ENCODE data around the gene CALHM4. TPM values are rescaled to one million over a fixed set of nuclear protein-coding genes. Genes with fewer than 3 reads are reported as not detected.

CALHM4 gene
- polyA plus RNA-seq, 1 of the 3 experiments (the other 2 are of a cell fraction), result not detected

DNA sequence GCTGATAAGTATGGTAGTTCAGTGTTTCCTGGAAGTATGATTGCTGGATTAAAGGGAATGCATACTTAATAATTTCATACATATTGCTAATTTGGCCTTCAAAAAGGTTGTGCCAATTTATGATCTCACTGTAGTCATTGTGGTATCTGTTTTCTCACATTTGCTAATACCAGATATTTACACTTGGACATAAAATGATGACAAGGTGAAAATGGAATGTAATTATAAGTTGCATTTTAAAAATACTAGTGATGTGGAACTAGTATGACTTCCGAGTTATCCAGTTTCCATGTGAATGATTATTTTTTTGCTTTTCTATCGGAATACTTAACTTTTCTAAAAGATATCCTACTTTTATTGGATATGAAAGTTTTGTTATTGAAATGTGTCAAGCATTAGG lies 33.2 kb downstream of the CALHM4 start:
- peaks cover 3% of the 10 kb centered on the region for H3F3A ChIP-seq (replicated peaks; ENCODE audit: insufficient read depth)
- TF ChIP-seq RFX5 (IDR thresholded peaks at IDR 0.05; ENCODE audit: low read length) (no peak), NRF1 (IDR thresholded peaks at IDR 0.05; ENCODE audit: low read depth, low read length) (no peak), MEF2A (IDR thresholded peaks at IDR 0.05; ENCODE audit: borderline replicate concordance, low read depth) (no peak), EZH2phosphoT487 (IDR thresholded peaks at IDR 0.05; ENCODE audit: borderline replicate concordance, low read depth) (no peak), FOXJ3 (CRISPR knock-in tag; IDR thresholded peaks at IDR 0.05) (no peak), FOSL2 (IDR thresholded peaks at IDR 0.05; ENCODE audit: borderline replicate concordance, low read depth) (no peak), JUND (IDR thresholded peaks at IDR 0.05) (no peak), TCF12 (IDR thresholded peaks at IDR 0.05) (no peak), NFIC (IDR thresholded peaks at IDR 0.05; ENCODE audit: borderline replicate concordance) (no peak), GABPA (IDR thresholded peaks at IDR 0.05; ENCODE audit: low read depth) (no peak), POLR2AphosphoS5 (IDR thresholded peaks at IDR 0.05; ENCODE audit: low read depth, low read length) (no peak), SIN3A (IDR thresholded peaks at IDR 0.05; ENCODE audit: borderline replicate concordance, low read depth, low read length) (no peak), CHD2 (IDR thresholded peaks at IDR 0.05; ENCODE audit: low read length, partially characterized antibody) (no peak), ELF1 (IDR thresholded peaks at IDR 0.05) (no peak), EP300 (IDR thresholded peaks at IDR 0.05; ENCODE audit: borderline replicate concordance in 1 of 2, low read depth in 1 of 2, low read length in 1 of 2) (no peak), TEAD4 (IDR thresholded peaks at IDR 0.05; ENCODE audit: borderline replicate concordance, insufficient read depth) (no peak)
- TF ChIP-seq, protein P1, sequence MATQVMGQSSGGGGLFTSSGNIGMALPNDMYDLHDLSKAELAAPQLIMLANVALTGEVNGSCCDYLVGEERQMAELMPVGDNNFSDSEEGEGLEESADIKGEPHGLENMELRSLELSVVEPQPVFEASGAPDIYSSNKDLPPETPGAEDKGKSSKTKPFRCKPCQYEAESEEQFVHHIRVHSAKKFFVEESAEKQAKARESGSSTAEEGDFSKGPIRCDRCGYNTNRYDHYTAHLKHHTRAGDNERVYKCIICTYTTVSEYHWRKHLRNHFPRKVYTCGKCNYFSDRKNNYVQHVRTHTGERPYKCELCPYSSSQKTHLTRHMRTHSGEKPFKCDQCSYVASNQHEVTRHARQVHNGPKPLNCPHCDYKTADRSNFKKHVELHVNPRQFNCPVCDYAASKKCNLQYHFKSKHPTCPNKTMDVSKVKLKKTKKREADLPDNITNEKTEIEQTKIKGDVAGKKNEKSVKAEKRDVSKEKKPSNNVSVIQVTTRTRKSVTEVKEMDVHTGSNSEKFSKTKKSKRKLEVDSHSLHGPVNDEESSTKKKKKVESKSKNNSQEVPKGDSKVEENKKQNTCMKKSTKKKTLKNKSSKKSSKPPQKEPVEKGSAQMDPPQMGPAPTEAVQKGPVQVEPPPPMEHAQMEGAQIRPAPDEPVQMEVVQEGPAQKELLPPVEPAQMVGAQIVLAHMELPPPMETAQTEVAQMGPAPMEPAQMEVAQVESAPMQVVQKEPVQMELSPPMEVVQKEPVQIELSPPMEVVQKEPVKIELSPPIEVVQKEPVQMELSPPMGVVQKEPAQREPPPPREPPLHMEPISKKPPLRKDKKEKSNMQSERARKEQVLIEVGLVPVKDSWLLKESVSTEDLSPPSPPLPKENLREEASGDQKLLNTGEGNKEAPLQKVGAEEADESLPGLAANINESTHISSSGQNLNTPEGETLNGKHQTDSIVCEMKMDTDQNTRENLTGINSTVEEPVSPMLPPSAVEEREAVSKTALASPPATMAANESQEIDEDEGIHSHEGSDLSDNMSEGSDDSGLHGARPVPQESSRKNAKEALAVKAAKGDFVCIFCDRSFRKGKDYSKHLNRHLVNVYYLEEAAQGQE (IDR thresholded peaks at IDR 0.05; ENCODE audit: low read depth, low read length), result no peak
- TF ChIP-seq, protein P2, sequence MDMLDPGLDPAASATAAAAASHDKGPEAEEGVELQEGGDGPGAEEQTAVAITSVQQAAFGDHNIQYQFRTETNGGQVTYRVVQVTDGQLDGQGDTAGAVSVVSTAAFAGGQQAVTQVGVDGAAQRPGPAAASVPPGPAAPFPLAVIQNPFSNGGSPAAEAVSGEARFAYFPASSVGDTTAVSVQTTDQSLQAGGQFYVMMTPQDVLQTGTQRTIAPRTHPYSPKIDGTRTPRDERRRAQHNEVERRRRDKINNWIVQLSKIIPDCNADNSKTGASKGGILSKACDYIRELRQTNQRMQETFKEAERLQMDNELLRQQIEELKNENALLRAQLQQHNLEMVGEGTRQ (IDR thresholded peaks at IDR 0.05; ENCODE audit: borderline replicate concordance, low read depth, low read length), result no peak
- TF ChIP-seq, protein P3, sequence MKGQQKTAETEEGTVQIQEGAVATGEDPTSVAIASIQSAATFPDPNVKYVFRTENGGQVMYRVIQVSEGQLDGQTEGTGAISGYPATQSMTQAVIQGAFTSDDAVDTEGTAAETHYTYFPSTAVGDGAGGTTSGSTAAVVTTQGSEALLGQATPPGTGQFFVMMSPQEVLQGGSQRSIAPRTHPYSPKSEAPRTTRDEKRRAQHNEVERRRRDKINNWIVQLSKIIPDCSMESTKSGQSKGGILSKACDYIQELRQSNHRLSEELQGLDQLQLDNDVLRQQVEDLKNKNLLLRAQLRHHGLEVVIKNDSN (IDR thresholded peaks at IDR 0.05; ENCODE audit: borderline replicate concordance, low read depth), result no peak
- TF ChIP-seq, protein P4, sequence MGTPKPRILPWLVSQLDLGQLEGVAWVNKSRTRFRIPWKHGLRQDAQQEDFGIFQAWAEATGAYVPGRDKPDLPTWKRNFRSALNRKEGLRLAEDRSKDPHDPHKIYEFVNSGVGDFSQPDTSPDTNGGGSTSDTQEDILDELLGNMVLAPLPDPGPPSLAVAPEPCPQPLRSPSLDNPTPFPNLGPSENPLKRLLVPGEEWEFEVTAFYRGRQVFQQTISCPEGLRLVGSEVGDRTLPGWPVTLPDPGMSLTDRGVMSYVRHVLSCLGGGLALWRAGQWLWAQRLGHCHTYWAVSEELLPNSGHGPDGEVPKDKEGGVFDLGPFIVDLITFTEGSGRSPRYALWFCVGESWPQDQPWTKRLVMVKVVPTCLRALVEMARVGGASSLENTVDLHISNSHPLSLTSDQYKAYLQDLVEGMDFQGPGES (IDR thresholded peaks at IDR 0.05; ENCODE audit: low read depth, low read length), result no peak
- no peak overlapping the region for H3K4me2 ChIP-seq
- no peaks in the 10 kb centered on the region for H4K20me1 ChIP-seq (ENCODE audit: insufficient read depth)
- no peaks in the 10 kb centered on the region for H3K9me3 ChIP-seq
- WGBS (ENCODE audit: low lambda C conversion rate), result 99% methylated on average over 2 of the region's 2 CpGs
- no peak overlapping the region for H3K9ac ChIP-seq
- H2AFZ ChIP-seq (ENCODE audit: low read depth), result no peak overlapping the region
- peaks cover 75 to 86% of the 10 kb centered on the region in 2 experiments for H3K36me3 ChIP-seq (replicated peaks in 1 of 2; ENCODE audit: control insufficient read depth in 1 of 2, insufficient read depth in 2 of 2, low read length in 1 of 2)
- H3K79me2 ChIP-seq (ENCODE audit: insufficient read depth), result peaks cover 13% of the 10 kb centered on the region; the same call in 1 of the 2 replicates
- POLR2A ChIA-PET, result no interaction called here
- no peak overlapping the region for H3K27ac ChIP-seq (ENCODE audit: low read depth in 2 of 2, low read length in 1 of 2)
- H3K4me1 ChIP-seq (ENCODE audit: control insufficient read depth in 1 of 2, insufficient read depth in 2 of 2, low read depth in 1 of 2, low read length in 1 of 2), result no peaks in the 10 kb centered on the region
- no peak overlapping the region for H3K4me3 ChIP-seq (ENCODE audit: low read depth in 2 of 2, low read length in 1 of 2)
- CTCF ChIA-PET, result interaction anchor here (1.2 kb wide), 1 partner anchor 299 kb away, joined by 3 read pairs; no protein-coding TSS in a partner anchor
- no peaks in the 10 kb centered on the region for H3K9me2 ChIP-seq
- H3K27me3 ChIP-seq (ENCODE audit: insufficient read depth), result no peaks in the 10 kb centered on the region
- DNase-seq, result no peak
